ENCODE data around the gene ADAMTS15. TPM values are rescaled to one million over a fixed set of nuclear protein-coding genes. Genes with fewer than 3 reads are reported as not detected.
A peak's percentile ranks its signal among the peaks of the same experiment; 100 is the strongest.

ADAMTS15 gene
- total RNA-seq, 1 donor from 2014 or later = 81.6 TPM

- H3K9me3 Mint-ChIP-seq (ENCODE audit: unreplicated experiment) = no peaks in the 10 kb centered on the region
- no peaks in the 10 kb centered on the region for H3K27me3 Mint-ChIP-seq (ENCODE audit: unreplicated experiment)
- peak overlapping the region; percentile 98 for H3K4me3 Mint-ChIP-seq (ENCODE audit: unreplicated experiment)
- DNase-seq (ENCODE audit: extremely low spot score, unreplicated experiment) = peak; percentile 89
- H3K27ac Mint-ChIP-seq (ENCODE audit: unreplicated experiment) = peak overlapping the region; percentile 93
- peak; percentile 66 for TF ChIP-seq CTCF (IDR thresholded peaks at IDR 0.05)
- peaks cover 28% of the 10 kb centered on the region for H3K36me3 Mint-ChIP-seq (ENCODE audit: unreplicated experiment)
- peaks cover 55% of the 10 kb centered on the region for H3K4me1 Mint-ChIP-seq (ENCODE audit: unreplicated experiment)
Measured at GRCh38 chr11:130449996-130450769, 1.7 kb downstream of the ADAMTS15 start.

- Mint-ChIP-seq H3K27me3 (ENCODE audit: unreplicated experiment) (no peaks in the 10 kb centered on the region), H3K9me3 (ENCODE audit: unreplicated experiment) (no peaks in the 10 kb centered on the region), H3K4me3 (ENCODE audit: unreplicated experiment) (peak overlapping the region; percentile 98), H3K4me1 (ENCODE audit: unreplicated experiment) (peaks cover 65% of the 10 kb centered on the region), H3K36me3 (ENCODE audit: unreplicated experiment) (peaks cover 33% of the 10 kb centered on the region), H3K27ac (ENCODE audit: unreplicated experiment) (peak overlapping the region; percentile 4)
- no peak for TF ChIP-seq CTCF (IDR thresholded peaks at IDR 0.05)
- DNase-seq (ENCODE audit: extremely low spot score, unreplicated experiment) = no peak
Measured at GRCh38 chr11:130451231-130452019, 3.0 kb downstream of the ADAMTS15 start.

- Mint-ChIP-seq H3K4me3 (ENCODE audit: unreplicated experiment) (peak overlapping the region; percentile 98), H3K27ac (ENCODE audit: unreplicated experiment) (no peak overlapping the region), H3K36me3 (ENCODE audit: unreplicated experiment) (peaks cover 35% of the 10 kb centered on the region), H3K9me3 (ENCODE audit: unreplicated experiment) (no peaks in the 10 kb centered on the region), H3K27me3 (ENCODE audit: unreplicated experiment) (no peaks in the 10 kb centered on the region), H3K4me1 (ENCODE audit: unreplicated experiment) (peaks cover 67% of the 10 kb centered on the region)
- TF ChIP-seq CTCF (IDR thresholded peaks at IDR 0.05) = no peak
- DNase-seq (ENCODE audit: extremely low spot score, unreplicated experiment) = no peak
Measured at GRCh38 chr11:130452176-130452575, 3.7 kb downstream of the ADAMTS15 start.

GRCh38 chr11:130452940-130453339, 4.5 kb downstream of the ADAMTS15 start:
- DNase-seq (ENCODE audit: extremely low spot score, unreplicated experiment) = no peak
- Mint-ChIP-seq H3K27me3 (ENCODE audit: unreplicated experiment) (no peaks in the 10 kb centered on the region), H3K36me3 (ENCODE audit: unreplicated experiment) (peaks cover 40% of the 10 kb centered on the region), H3K27ac (ENCODE audit: unreplicated experiment) (no peak overlapping the region), H3K4me1 (ENCODE audit: unreplicated experiment) (peaks cover 65% of the 10 kb centered on the region), H3K4me3 (ENCODE audit: unreplicated experiment) (peak overlapping the region; percentile 50), H3K9me3 (ENCODE audit: unreplicated experiment) (no peaks in the 10 kb centered on the region)
- no peak for TF ChIP-seq CTCF (IDR thresholded peaks at IDR 0.05)

Measured in osteocyte (in vitro differentiated cells).